EL (cell line): ENCODE results near the gene BCAP31.
"Not testable (repeated sequence)": the region's sequence is repeated elsewhere in the genome, so short reads cannot be mapped to it uniquely, and the experiment has no call there.

Source experiments
- DNase-seq: peaks from one replicate; pipeline ENCODE4 v3.0.0-alpha.2; 2016

BCAP31 gene

GRCh38 chrX:153762626-153763173 is 38.5 kb upstream of the BCAP31 start:
- no peak for DNase-seq

- DNase-seq = no peak
Measured at GRCh38 chrX:153761863-153762262, 37.7 kb upstream of the BCAP31 start.

GRCh38 chrX:153755136-153755535 is 30.9 kb upstream of the BCAP31 start:
- no peak for DNase-seq

GRCh38 chrX:153750127-153750774 is 26.1 kb upstream of the BCAP31 start:
- DNase-seq = no peak

GRCh38 chrX:153749017-153749416 is 24.8 kb upstream of the BCAP31 start:
- DNase-seq = not testable (repeated sequence)

- DNase-seq = not testable (repeated sequence)
Measured at GRCh38 chrX:153746991-153747390, 22.8 kb upstream of the BCAP31 start.

GRCh38 chrX:153746359-153746758 is 22.2 kb upstream of the BCAP31 start:
- no peak for DNase-seq

GRCh38 chrX:153745067-153745433 is 20.9 kb upstream of the BCAP31 start:
- not testable (repeated sequence) for DNase-seq

GRCh38 chrX:153744210-153745066 is 20.3 kb upstream of the BCAP31 start:
- DNase-seq = no peak

- DNase-seq = peak; percentile 38
Measured at GRCh38 chrX:153743468-153744209, 19.5 kb upstream of the BCAP31 start.

GRCh38 chrX:153742796-153743467 is 18.7 kb upstream of the BCAP31 start:
- not testable (repeated sequence) for DNase-seq

- DNase-seq = not testable (repeated sequence)
Measured at GRCh38 chrX:153742111-153742510, 17.9 kb upstream of the BCAP31 start.

GRCh38 chrX:153741446-153741845 is 17.3 kb upstream of the BCAP31 start:
- no peak for DNase-seq

- DNase-seq = no peak
Measured at GRCh38 chrX:153740631-153741222, 16.5 kb upstream of the BCAP31 start.

- DNase-seq = no peak
Measured at GRCh38 chrX:153739754-153740486, 15.7 kb upstream of the BCAP31 start.

GRCh38 chrX:153738056-153738605 is 13.9 kb upstream of the BCAP31 start:
- DNase-seq = no peak

- no peak for DNase-seq
Measured at GRCh38 chrX:153736871-153737441, 12.8 kb upstream of the BCAP31 start.

GRCh38 chrX:153736071-153736820 is 12.1 kb upstream of the BCAP31 start:
- no peak for DNase-seq

GRCh38 chrX:153735274-153735673 is 11.1 kb upstream of the BCAP31 start:
- DNase-seq = no peak

GRCh38 chrX:153734871-153735270 is 10.7 kb upstream of the BCAP31 start:
- DNase-seq = no peak
